Activated naive CD8-positive, alpha-beta T cell treated with anti-CD3 and anti-CD28 coated beads, Interleukin-2, amount 10 ng/mL, durations not matched to agents 7 days and 5 days (primary cell): Measurements from ENCODE around the gene HNMT. TPM values are rescaled to one million over a fixed set of nuclear protein-coding genes. Genes with fewer than 3 reads are reported as not detected.
"Not testable (repeated sequence)": the region's sequence is repeated elsewhere in the genome, so short reads cannot be mapped to it uniquely, and the experiment has no call there.

Experiments used
- ATAC-seq: fragments of 150-1000 bp; cut with Tn5 transposase; one replicate; pipeline ENCODE4 v1.10.0; 2021; ENCODE audit warnings: low read depth, moderate library complexity
- POLR2A ChIA-PET: fragments of 350-600 bp; sonication (Branson Sonifier 250); formaldehyde crosslinking; loops from one replicate; lab custom pipeline; 2021; ENCODE audit warnings: antibody characterized with exemption; lab: Charles Lee
- DNase-seq: peaks from one replicate; pipeline ENCODE4 v3.0.0; 2021
- H3K27ac Mint-ChIP-seq: one replicate; pipeline ENCODE4 v1.8.0; 2022; ENCODE audit warnings: mild to moderate bottlenecking, mixed read lengths
- H3K27me3 Mint-ChIP-seq: one replicate; pipeline ENCODE4 v1.8.0; 2022; ENCODE audit warnings: mild to moderate bottlenecking, moderate library complexity, mixed read lengths
- H3K36me3 Mint-ChIP-seq: one replicate; pipeline ENCODE4 v1.8.0; 2021; ENCODE audit warnings: mild to moderate bottlenecking, mixed read lengths
- H3K4me1 Mint-ChIP-seq: one replicate; pipeline ENCODE4 v1.8.0; 2021; ENCODE audit warnings: mixed read lengths
- H3K4me3 Mint-ChIP-seq: one replicate; pipeline ENCODE4 v1.8.0; 2022; ENCODE audit warnings: mild to moderate bottlenecking, moderate library complexity, mixed read lengths
- H3K9me3 Mint-ChIP-seq: one replicate; pipeline ENCODE4 v1.8.0; 2021; ENCODE audit warnings: mixed read lengths
- total RNA-seq, 2 experiments: library from RNA; stranded (reverse); gene quantifications; one replicate each; pipeline ENCODE4 v1.2.3, GENCODE V29; 2021

HNMT gene
- total RNA-seq, 2 experiments from 2014 or later, result 0.28 to 0.57 TPM

DNA sequence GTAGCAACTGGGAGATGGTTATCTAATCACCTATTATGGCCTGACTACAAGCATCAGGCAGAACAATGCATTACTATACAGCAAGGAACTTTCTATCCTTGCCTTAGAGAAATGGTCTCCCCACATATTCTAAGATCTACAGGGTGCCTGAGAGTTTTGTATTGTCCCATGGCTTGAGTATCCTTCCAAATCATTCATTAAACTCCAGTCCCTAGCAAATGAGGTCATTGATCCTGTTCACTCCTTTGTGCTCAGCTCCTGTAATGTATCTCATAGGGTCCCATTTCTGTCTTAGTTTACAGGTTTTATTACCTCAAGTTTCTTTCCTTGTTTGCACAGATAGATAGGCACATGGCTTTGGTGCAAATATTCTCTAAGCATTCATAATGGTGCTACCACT, 9.0 kb downstream of the HNMT start:
- Mint-ChIP-seq H3K36me3 (no peaks in the 10 kb centered on the region), H3K9me3 (no peaks in the 10 kb centered on the region), H3K4me1 (no peaks in the 10 kb centered on the region), H3K27ac (no peak overlapping the region), H3K27me3 (peaks cover 9% of the 10 kb centered on the region), H3K4me3 (no peak overlapping the region)
- no peak for DNase-seq
- POLR2A ChIA-PET, result no interaction called here
- ATAC-seq, result no peak

DNA sequence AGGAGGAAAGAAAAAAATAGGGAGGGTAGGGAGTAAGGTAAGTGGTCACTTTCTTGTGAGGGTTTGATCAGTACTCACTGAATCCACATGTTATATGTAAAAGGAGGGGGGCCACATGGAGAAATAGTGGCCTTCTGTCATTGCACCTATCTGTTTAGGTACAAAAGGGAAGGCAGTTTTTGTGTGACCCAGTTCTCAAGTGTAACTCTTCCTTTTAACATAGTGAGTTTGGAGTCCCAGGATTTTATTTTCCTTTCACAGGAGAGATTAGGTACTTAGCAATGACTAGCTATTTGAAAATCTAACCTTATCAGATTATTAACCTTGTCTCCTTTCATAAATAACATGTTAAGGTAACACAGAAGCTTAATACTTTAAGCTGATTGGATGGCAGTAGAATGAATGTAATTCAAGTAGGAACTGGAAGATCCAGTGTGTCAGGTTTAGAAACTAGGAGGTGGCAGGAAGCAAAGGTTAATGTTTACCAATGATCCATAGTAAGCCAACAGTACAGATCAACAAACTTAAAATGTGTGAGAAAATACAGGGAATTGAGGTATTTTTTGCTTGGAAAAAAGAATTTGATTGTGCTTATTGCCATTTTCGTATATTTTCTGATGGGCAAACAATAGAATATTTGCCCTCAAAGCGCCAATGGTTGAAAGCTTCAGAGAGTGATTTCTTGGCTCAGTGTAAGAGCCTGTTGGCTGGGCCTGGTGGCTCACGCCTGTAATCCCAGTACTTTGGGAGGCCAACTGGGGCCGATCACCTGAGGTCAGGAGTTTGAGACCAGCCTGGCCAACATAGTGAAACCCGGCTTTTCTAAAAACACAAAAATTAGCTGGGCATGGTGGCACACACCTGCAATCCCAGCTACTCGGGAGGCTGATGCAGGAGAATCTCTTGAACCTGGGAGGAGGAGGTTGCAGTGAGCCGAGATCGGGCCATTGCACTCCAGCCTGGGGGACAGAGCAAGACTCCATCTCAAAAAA, 11.3 kb downstream of the HNMT start:
- no peak overlapping the region for H3K4me3 Mint-ChIP-seq
- DNase-seq (no peak), ATAC-seq (no peak)
- H3K27ac Mint-ChIP-seq, result no peak overlapping the region
- peaks cover 2% of the 10 kb centered on the region for H3K27me3 Mint-ChIP-seq
- no peaks in the 10 kb centered on the region for H3K36me3 Mint-ChIP-seq
- H3K9me3 Mint-ChIP-seq, result no peaks in the 10 kb centered on the region
- POLR2A ChIA-PET, result no interaction called here
- H3K4me1 Mint-ChIP-seq, result no peaks in the 10 kb centered on the region

DNA sequence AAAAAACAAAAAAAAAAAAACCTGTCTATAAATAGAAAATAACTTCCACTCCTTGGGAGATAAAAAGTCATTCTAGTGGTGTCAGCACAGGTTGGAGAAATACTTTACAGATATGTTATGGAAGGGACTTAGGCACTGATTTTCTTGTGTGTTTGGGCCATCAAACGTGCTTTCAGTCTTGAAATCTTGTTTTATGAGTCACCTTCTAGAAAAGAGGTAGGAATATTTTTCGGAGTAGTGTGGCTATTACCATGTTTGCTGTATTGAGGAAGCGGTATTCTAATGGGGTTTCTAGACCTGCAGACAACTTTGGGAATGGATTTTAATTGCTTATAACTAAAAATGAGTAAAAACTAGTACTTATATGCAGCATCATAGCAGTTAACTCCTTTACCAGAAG, 12.0 kb downstream of the HNMT start:
- POLR2A ChIA-PET, result no interaction called here
- H3K27me3 Mint-ChIP-seq, result peaks cover 2% of the 10 kb centered on the region
- ATAC-seq (no peak), DNase-seq (no peak)
- no peaks in the 10 kb centered on the region for H3K36me3 Mint-ChIP-seq
- no peaks in the 10 kb centered on the region for H3K4me1 Mint-ChIP-seq
- no peaks in the 10 kb centered on the region for H3K9me3 Mint-ChIP-seq
- H3K27ac Mint-ChIP-seq, result no peak overlapping the region
- no peak overlapping the region for H3K4me3 Mint-ChIP-seq

DNA sequence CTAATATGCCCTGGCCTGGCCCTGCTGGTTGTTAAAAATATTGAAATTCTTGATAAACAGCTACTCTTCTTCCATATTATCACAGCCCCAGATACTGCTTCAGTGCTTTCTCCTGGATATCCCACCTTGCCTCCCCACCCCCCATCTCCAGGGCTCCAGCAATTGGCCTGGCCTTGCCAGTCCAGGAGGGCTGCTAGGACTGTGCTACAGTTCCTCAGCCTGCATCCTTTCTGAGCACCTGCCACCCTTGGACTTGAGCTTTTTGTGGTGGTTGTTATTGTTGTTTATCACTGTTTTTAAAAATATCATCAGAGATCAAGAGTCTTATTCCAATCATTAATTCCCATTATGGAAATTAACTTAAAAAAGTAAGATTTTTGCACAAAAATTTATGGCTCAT, 13.5 kb downstream of the HNMT start:
- peaks cover 2% of the 10 kb centered on the region for H3K27me3 Mint-ChIP-seq
- no peaks in the 10 kb centered on the region for H3K4me1 Mint-ChIP-seq
- ATAC-seq, result no peak
- no peaks in the 10 kb centered on the region for H3K9me3 Mint-ChIP-seq
- H3K36me3 Mint-ChIP-seq, result no peaks in the 10 kb centered on the region
- H3K4me3 Mint-ChIP-seq, result no peak overlapping the region
- POLR2A ChIA-PET, result no interaction called here
- DNase-seq, result no peak
- H3K27ac Mint-ChIP-seq, result no peak overlapping the region

DNA sequence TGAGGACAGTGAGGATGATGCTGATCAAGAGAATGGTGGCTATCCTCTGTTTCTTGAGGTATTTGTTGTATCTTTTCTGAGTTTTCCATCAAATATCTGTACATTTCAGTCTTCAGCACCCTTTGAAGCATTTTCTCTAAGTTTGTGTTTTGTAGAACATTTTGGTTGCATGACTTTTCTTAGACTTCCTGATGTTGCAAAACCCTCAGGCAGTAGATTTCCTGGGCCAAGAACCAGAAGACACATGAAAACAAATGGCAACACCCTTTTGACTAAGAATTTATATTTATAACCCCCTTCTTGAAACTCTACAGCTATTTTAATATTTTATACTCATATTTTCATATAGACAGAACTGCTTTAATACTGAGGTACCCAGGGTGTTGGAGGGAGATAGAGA, 16.2 kb downstream of the HNMT start:
- no peak overlapping the region for H3K27ac Mint-ChIP-seq
- DNase-seq (no peak), ATAC-seq (no peak)
- POLR2A ChIA-PET, result no interaction called here
- H3K4me1 Mint-ChIP-seq, result no peaks in the 10 kb centered on the region
- H3K27me3 Mint-ChIP-seq, result peaks cover 2% of the 10 kb centered on the region
- H3K4me3 Mint-ChIP-seq, result no peak overlapping the region
- H3K36me3 Mint-ChIP-seq, result no peaks in the 10 kb centered on the region
- H3K9me3 Mint-ChIP-seq, result no peaks in the 10 kb centered on the region

DNA sequence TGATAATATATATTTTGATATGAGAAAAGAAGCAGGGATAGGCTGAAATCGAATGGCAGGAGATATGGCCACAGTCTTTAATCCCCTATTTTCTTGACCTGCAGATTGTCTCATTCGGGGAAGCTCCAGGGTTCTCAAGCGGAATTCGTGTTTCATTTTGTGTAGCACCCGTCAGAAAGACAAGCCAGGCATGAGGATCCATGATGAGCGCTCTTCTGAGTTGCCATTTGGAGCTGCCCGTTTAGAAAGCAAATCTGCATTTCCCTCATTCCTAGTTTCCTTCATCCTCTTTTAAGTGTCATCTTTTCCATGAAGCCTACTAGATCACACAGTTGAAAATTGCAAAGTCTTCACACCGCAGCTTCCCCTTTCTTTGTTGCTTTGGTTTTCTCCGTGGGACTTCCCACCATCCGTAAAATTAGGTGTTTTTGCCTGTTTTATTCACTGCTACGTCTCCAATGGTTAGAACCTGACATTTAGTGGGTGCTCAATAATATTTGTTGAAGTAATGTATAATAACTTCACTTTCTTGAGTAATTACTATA, 16.9 kb downstream of the HNMT start:
- POLR2A ChIA-PET, result no interaction called here
- Mint-ChIP-seq H3K4me3 (no peak overlapping the region), H3K4me1 (no peaks in the 10 kb centered on the region), H3K27ac (no peak overlapping the region), H3K36me3 (no peaks in the 10 kb centered on the region), H3K9me3 (no peaks in the 10 kb centered on the region), H3K27me3 (peaks cover 2% of the 10 kb centered on the region)
- DNase-seq, result no peak
- ATAC-seq, result no peak

DNA sequence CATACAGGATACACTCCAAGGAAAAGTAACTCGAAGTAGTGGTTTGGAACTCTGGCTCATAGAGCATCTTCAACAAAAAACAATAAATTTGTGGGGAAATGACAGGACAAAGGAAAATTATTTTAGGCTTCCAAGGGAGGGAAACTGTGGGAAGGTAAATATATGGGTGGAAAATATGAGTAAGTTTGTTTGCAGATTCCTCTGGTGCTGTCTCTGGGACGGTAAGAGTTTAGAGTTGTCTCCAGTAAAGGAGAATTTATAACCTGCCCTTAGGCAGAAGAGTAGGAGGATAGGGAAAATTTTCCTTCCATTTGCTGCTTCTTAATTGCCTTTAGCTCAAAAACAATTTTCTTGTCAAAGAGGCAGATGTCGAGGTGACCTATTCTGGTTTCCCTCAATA, 19.3 kb downstream of the HNMT start:
- Mint-ChIP-seq H3K4me1 (no peaks in the 10 kb centered on the region), H3K9me3 (no peaks in the 10 kb centered on the region), H3K4me3 (no peak overlapping the region), H3K27ac (no peak overlapping the region), H3K27me3 (no peaks in the 10 kb centered on the region), H3K36me3 (no peaks in the 10 kb centered on the region)
- DNase-seq, result no peak
- POLR2A ChIA-PET, result no interaction called here
- ATAC-seq, result no peak

DNA sequence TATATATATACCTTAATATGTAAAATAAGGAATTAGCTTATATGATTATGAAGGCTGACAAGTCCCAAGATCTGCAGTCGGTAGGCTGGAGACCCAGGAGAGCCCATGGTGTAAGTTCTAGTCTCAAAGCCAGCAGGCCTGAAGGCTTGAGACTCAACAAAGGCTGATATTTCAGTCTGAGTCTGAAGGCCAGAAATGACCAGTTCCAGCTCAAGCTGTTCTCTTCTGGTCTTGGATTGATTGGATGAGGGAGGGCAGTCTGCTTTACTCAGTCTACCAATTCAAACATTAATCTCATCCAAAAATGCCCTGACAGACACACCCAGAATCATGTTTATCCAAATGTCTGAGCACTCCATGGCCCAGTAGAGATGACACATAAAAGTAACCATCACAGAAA, 22.0 kb downstream of the HNMT start:
- Mint-ChIP-seq H3K27ac (no peak overlapping the region), H3K4me3 (no peak overlapping the region), H3K4me1 (no peaks in the 10 kb centered on the region), H3K36me3 (no peaks in the 10 kb centered on the region), H3K27me3 (no peaks in the 10 kb centered on the region), H3K9me3 (peaks cover 1% of the 10 kb centered on the region)
- POLR2A ChIA-PET, result no interaction called here
- ATAC-seq (no peak), DNase-seq (no peak)

DNA sequence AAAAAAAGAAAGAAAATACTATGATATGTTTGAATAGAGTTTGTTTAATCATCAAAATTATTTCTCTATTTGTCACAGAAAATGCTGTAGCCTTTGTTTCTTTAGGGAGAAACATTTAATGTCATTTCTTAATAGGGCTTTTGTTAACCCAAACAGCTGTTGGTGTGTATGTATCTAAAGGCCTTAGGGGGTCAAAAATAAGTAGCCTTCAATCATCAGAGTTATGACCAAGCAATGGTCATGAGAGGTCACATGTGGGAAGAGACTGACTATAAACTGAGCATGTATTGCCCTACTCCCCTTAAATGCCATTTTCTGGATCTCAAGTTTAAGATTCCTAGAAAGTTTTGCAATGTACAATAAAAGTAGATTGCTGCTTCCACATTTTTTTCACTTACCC, 22.7 kb downstream of the HNMT start:
- no peaks in the 10 kb centered on the region for H3K36me3 Mint-ChIP-seq
- POLR2A ChIA-PET, result no interaction called here
- H3K4me3 Mint-ChIP-seq, result no peak overlapping the region
- no peak overlapping the region for H3K27ac Mint-ChIP-seq
- ATAC-seq (no peak), DNase-seq (no peak)
- peaks cover 1% of the 10 kb centered on the region for H3K9me3 Mint-ChIP-seq
- H3K4me1 Mint-ChIP-seq, result no peaks in the 10 kb centered on the region
- H3K27me3 Mint-ChIP-seq, result no peaks in the 10 kb centered on the region

DNA sequence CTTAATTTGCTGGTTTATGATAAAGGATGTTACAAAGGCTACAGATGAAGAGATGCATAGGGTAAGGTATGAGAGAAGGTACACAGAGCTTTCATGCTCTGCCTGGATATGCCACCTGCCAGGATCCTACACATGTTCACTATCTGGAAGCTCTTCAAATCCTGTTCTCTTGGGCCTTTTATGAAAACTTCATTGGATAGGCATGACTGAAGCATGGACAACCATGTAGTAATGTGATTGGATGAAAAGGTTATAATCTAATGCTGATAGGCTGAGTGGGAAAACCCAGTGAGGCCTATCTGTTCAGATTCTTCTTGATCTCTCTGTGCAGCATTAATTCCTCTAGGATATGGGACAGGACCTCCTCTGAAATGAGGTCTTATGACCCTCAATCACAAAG, 26.8 kb downstream of the HNMT start:
- H3K9me3 Mint-ChIP-seq, result peaks cover 6% of the 10 kb centered on the region
- no peaks in the 10 kb centered on the region for H3K4me1 Mint-ChIP-seq
- H3K36me3 Mint-ChIP-seq, result no peaks in the 10 kb centered on the region
- H3K27me3 Mint-ChIP-seq, result no peaks in the 10 kb centered on the region
- DNase-seq, result no peak
- H3K4me3 Mint-ChIP-seq, result no peak overlapping the region
- no peak for ATAC-seq
- POLR2A ChIA-PET, result no interaction called here
- no peak overlapping the region for H3K27ac Mint-ChIP-seq

DNA sequence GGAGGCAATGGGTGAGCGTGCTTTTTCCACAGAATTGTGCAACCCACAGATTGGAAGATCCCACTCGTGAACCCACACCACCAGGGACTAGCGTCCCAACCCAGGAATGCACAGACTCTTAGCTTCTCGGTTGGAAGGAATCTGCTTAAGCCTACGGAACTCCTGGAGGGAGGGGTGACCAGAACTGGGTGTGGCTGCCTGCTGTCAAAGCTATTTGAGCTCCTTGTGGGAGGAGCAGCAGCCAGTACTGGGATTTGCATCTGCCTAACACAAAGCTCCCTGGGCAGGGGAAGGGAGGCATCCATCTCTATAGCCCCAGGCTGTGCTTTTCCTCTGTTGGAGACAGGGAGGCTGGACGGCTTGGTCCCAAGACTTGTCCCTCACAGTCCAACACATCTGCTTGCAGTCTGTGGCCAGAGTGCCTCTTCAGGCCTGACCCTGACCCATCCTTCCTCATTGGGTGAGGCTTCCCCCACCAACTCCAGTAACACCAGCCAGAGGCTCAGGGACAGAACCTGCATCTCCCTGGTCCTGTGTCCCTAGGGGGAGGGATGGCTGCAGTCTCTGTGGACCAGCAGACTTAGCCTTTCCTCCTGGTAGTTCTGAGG, 27.9 kb downstream of the HNMT start:
- POLR2A ChIA-PET, result no interaction called here
- no peak overlapping the region for H3K27ac Mint-ChIP-seq

DNA sequence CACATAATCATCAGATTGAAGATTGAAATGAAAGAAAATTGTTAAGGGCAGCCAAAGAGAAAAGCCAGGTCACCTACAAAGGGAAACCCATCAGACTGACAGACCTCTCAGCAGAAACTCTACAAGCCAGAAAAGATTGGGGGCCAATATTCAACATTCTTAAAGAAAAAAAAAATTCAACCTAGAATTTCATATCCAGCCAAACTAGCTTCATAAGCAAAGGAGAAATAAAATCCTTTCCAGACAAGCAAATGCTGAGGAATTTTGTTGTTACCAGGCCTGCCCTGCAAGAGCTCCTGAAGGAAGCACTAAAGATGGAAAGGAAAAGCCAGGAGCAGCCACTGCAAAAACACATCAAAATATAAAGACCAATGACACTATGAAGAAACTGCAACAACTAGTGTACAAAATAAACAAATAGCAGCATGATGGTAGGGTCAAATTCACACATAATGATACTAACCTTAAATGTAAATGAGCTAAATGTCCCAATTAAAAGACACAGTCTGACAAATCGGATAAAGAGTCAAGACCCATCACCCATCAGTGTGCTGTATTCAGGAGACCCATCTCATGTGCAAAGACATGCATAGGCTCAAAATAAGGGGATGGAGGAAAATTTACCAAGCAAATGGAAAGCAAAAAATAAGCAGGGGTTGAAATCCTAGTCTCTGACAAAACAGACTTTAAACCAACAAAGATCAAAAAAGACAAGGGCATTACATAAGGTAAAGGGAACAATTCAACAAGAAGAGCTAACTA, 29.6 kb downstream of the HNMT start:
- H3K27me3 Mint-ChIP-seq, POLR2A ChIA-PET, H3K27ac Mint-ChIP-seq, H3K9me3 Mint-ChIP-seq, ATAC-seq, H3K4me3 Mint-ChIP-seq, H3K4me1 Mint-ChIP-seq, DNase-seq, H3K36me3 Mint-ChIP-seq: not testable (repeated sequence)

More for the DNA sequence above, 27.9 kb downstream of the HNMT start:
- ATAC-seq (no peak), DNase-seq (no peak)
- Mint-ChIP-seq H3K27me3 (no peaks in the 10 kb centered on the region), H3K36me3 (no peaks in the 10 kb centered on the region), H3K4me1 (no peaks in the 10 kb centered on the region), H3K4me3 (no peak overlapping the region), H3K9me3 (peaks cover 6% of the 10 kb centered on the region)

DNA sequence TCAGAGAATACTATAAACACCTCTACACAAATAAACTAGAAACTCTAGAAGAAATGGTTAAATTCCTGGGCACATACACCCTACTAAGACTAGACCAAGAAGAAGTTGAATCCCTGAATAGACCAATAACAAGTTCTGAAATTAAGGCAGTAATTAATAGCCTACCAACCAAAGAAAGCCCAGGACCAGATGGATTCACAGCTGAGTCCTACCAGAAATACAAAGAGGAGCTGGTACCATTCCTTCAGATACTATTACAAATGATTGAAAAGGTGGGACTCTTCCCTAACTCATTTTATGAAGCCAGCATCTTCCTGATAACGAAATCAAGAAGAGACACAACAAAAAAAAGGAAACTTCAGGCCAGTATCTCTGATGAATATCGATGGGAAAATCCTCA, 31.1 kb downstream of the HNMT start:
- H3K4me1 Mint-ChIP-seq, ATAC-seq, DNase-seq, H3K36me3 Mint-ChIP-seq, H3K27me3 Mint-ChIP-seq, H3K27ac Mint-ChIP-seq, H3K4me3 Mint-ChIP-seq, POLR2A ChIA-PET, H3K9me3 Mint-ChIP-seq: not testable (repeated sequence)
